ENCODE results near the gene RDX.

DNA sequence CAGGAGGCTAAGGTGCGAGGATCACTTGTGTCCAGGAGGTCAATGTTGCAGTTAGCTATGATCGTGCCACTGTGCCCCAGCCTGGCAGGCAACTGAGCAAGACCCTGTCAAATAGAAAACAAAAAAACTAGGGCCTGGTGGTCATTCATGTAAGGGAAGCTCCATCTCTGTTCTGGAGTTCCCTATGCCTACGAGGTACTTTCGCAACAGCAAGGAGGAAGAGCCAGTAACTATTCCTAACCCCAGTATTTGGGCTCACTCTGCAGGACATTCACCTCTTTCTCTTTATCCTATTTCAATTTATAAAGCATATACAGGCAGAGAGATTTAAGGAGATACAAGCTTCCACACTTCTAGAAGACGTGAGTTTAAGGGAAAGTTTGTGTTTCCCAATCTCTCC is 46.6 kb downstream of the RDX start:
- TF ChIP-seq POLR2A (IDR thresholded peaks at IDR 0.05; ENCODE audit: low read depth, low read length): no peak
- no peak for TF ChIP-seq POLR2AphosphoS5 (IDR thresholded peaks at IDR 0.05; ENCODE audit: low read depth, low read length)
